CD14-positive monocyte (primary cell): Measurements from ENCODE around the gene RAD51D. TPM values are rescaled to one million over a fixed set of nuclear protein-coding genes. Genes with fewer than 3 reads are reported as not detected.

Experiments used
- DNase-seq, 3 donors: peaks; one replicate each; pipeline ENCODE4 v3.0.0-alpha.2; 2011 to 2022
- H2AFZ ChIP-seq: 2 replicates; pipeline ENCODE4 v1.6.0; 2012; ENCODE audit warnings: mild to moderate bottlenecking, low read depth, low read length, inconsistent platforms; ENCODE audit not compliant: insufficient read depth, poor library complexity, severe bottlenecking
- H3K27ac ChIP-seq, 2 donors: 1 replicate in 1 of 2; 2 replicates in 1 of 2; pipeline ENCODE4 v1.5.1; 2012 to 2013; ENCODE audit warnings: low read length in 2 of 2, control low read depth in 1 of 2, inconsistent platforms in 1 of 2, low read depth in 1 of 2, mild to moderate bottlenecking in 1 of 2
- H3K27me3 ChIP-seq, 2 donors: one replicate each; pipeline versions ENCODE4 v1.6.0 to v1.6.1; 2011 to 2013; ENCODE audit warnings: low read length in 2 of 2; ENCODE audit not compliant: control insufficient read depth in 2 of 2, insufficient read depth in 2 of 2
- H3K36me3 ChIP-seq, 2 donors: replicated peaks in 1 of 2; 1 replicate in 1 of 2; 2 replicates in 1 of 2; pipeline versions ENCODE4 v1.5.1 to v1.6.1; 2012 to 2013; ENCODE audit warnings: low read length in 2 of 2, control low read depth in 1 of 2, inconsistent platforms in 1 of 2, mild to moderate bottlenecking in 1 of 2; ENCODE audit not compliant: insufficient read depth in 2 of 2, control insufficient read depth in 1 of 2
- H3K4me1 ChIP-seq, 2 donors: 1 replicate in 1 of 2; 2 replicates in 1 of 2; pipeline versions ENCODE4 v1.5.1 to v1.6.1; 2012 to 2013; ENCODE audit warnings: low read length in 2 of 2, control low read depth in 1 of 2, inconsistent platforms in 1 of 2, mild to moderate bottlenecking in 1 of 2, moderate library complexity in 1 of 2; ENCODE audit not compliant: insufficient read depth in 2 of 2, control insufficient read depth in 1 of 2
- H3K4me2 ChIP-seq: replicated peaks from 2 replicates; pipeline ENCODE3; 2012; ENCODE audit warnings: low read length, moderate library complexity, mild to moderate bottlenecking; ENCODE audit not compliant: poor library complexity, severe bottlenecking; ENCODE audit errors: extremely low read depth
- H3K4me3 ChIP-seq, 3 experiments: fragments of 200-600 bp in 1 of 3; sonication (generic) in 1 of 3; replicated peaks in 1 of 3; 1 replicate in 2 of 3; 2 replicates in 1 of 3; pipeline ENCODE4 v1.5.1; 2011 to 2013; ENCODE audit warnings: low read length in 3 of 3, mild to moderate bottlenecking in 3 of 3, control low read depth in 2 of 3, low read depth in 2 of 3, inconsistent platforms in 1 of 3, moderate library complexity in 1 of 3
- H3K79me2 ChIP-seq: 2 replicates; pipeline ENCODE4 v1.6.0; 2012; ENCODE audit warnings: mild to moderate bottlenecking, control low read depth, inconsistent platforms, low read length, moderate library complexity; ENCODE audit not compliant: insufficient read depth
- H3K9ac ChIP-seq: 2 replicates; pipeline ENCODE4 v1.6.0; 2017; ENCODE audit warnings: low read length, mild to moderate bottlenecking; ENCODE audit not compliant: insufficient read depth, poor library complexity, severe bottlenecking
- H3K9me3 ChIP-seq, 2 donors: replicated peaks in 1 of 2; 1 replicate in 1 of 2; 2 replicates in 1 of 2; pipeline versions ENCODE4 v1.5.1 to v1.6.1; 2012 to 2013; ENCODE audit warnings: low read length in 2 of 2, control low read depth in 1 of 2; ENCODE audit not compliant: control insufficient read depth in 1 of 2, insufficient read depth in 1 of 2
- H4K20me1 ChIP-seq: 2 replicates; pipeline ENCODE4 v1.6.0; 2012; ENCODE audit warnings: mild to moderate bottlenecking, low read length, control low read depth, moderate library complexity; ENCODE audit not compliant: insufficient read depth
- H3K27ac Mint-ChIP-seq, 7 donors: one replicate each; pipeline ENCODE4 v1.8.0; 2020; ENCODE audit warnings: mild to moderate bottlenecking in 7 of 7, mixed read lengths in 7 of 7, moderate library complexity in 6 of 7, inconsistent platforms in 2 of 7
- H3K27me3 Mint-ChIP-seq, 3 donors: one replicate each; pipeline ENCODE4 v1.8.0; 2021 to 2022; ENCODE audit warnings: low read depth in 3 of 3, mild to moderate bottlenecking in 3 of 3, mixed read lengths in 3 of 3, moderate library complexity in 3 of 3, inconsistent platforms in 1 of 3
- H3K36me3 Mint-ChIP-seq, 2 donors: one replicate each; pipeline ENCODE4 v1.8.0; 2020; ENCODE audit warnings: mixed read lengths in 2 of 2, inconsistent platforms in 1 of 2, mild to moderate bottlenecking in 1 of 2
- H3K4me1 Mint-ChIP-seq: one replicate; pipeline ENCODE4 v1.8.0; 2020; ENCODE audit warnings: mild to moderate bottlenecking, mixed read lengths
- H3K4me3 Mint-ChIP-seq, 2 donors: one replicate each; pipeline ENCODE4 v1.8.0; 2020; ENCODE audit warnings: mild to moderate bottlenecking in 2 of 2, mixed read lengths in 2 of 2, moderate library complexity in 1 of 2
- H3K9me3 Mint-ChIP-seq, 7 donors: one replicate each; pipeline ENCODE4 v1.8.0; 2020 to 2022; ENCODE audit warnings: mixed read lengths in 7 of 7, mild to moderate bottlenecking in 6 of 7, moderate library complexity in 6 of 7, inconsistent platforms in 2 of 7
- WGBS: methylation state at CpG from one replicate; pipeline ENCODE4 v1.1.5; 2013; ENCODE audit warnings: missing lambda C conversion rate; ENCODE audit not compliant: insufficient coverage; 5-methylcytosine and 5-hydroxymethylcytosine counted together
- intact Hi-C, 2 donors: fragments of 100-400 bp; cut with micrococcal nuclease; formaldehyde crosslinking; loops; one replicate each; pipeline versions ENCODE4 v1.15.0 to v1.15.1; 2023
- polyA plus RNA-seq, 3 donors: library from polyadenylated mRNA; depleted of rRNA in 1 of 3; unstranded in 2 of 3; stranded (reverse) in 1 of 3; fragments of 300-500 nt in 2 of 3; fragments of >200 nt in 1 of 3; fragmentation: Illumina TruSeq in 2 of 3; gene quantifications; 1 replicate in 2 of 3; 2 replicates in 1 of 3; pipeline ENCODE4 v1.2.3, GENCODE V29; 2012 to 2021
- TF ChIP-seq, protein P1 (sequence below): fragments of 200-600 bp; IDR thresholded peaks from one replicate; pipeline ENCODE4 v1.8.0; 2022; ENCODE audit warnings: antibody characterized with exemption, mild to moderate bottlenecking

Gene RAD51D
- polyA plus RNA-seq, 3 donors = 4.4 to 6.9 (median 5.8) TPM

GRCh38 chr17:35147375-35147905, 27.8 kb upstream of the RAD51D start, which contains the start of gene UNC45B:
Gene UNC45B, plus strand, starts transcription at chr17:35147817. Its CDS starts 447 bp downstream, at chr17:35148264.
- Histone ChIP-seq H3K4me1 (peaks cover 0 to under 1% of the 10 kb centered on the region in 2 donors), H3K4me2 (no peak within 1 kb of the TSS), H2AFZ (no peak within 1 kb of the TSS), H3K27ac (no peak within 1 kb of the TSS), H3K27me3 (no peaks in the 10 kb centered on the region), H4K20me1 (no peaks in the 10 kb centered on the region), H3K9ac (no peak within 1 kb of the TSS), H3K9me3 (no peaks in the 10 kb centered on the region), H3K4me3 (no peak within 1 kb of the TSS), H3K36me3 (no peaks in the 10 kb centered on the region), H3K79me2 (no peaks in the 10 kb centered on the region)
- WGBS = 87% methylated on average over 3 of the region's 4 CpGs
- H3K4me1 Mint-ChIP-seq = peaks cover 1% of the 10 kb centered on the region
- H3K27ac Mint-ChIP-seq = peak within 1 kb of the TSS in 1 of 7 donors; percentile 57
- TF ChIP-seq, protein P1, sequence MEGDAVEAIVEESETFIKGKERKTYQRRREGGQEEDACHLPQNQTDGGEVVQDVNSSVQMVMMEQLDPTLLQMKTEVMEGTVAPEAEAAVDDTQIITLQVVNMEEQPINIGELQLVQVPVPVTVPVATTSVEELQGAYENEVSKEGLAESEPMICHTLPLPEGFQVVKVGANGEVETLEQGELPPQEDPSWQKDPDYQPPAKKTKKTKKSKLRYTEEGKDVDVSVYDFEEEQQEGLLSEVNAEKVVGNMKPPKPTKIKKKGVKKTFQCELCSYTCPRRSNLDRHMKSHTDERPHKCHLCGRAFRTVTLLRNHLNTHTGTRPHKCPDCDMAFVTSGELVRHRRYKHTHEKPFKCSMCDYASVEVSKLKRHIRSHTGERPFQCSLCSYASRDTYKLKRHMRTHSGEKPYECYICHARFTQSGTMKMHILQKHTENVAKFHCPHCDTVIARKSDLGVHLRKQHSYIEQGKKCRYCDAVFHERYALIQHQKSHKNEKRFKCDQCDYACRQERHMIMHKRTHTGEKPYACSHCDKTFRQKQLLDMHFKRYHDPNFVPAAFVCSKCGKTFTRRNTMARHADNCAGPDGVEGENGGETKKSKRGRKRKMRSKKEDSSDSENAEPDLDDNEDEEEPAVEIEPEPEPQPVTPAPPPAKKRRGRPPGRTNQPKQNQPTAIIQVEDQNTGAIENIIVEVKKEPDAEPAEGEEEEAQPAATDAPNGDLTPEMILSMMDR = no peak
- H3K27me3 Mint-ChIP-seq = peaks cover 5 to 10% (median 8%) of the 10 kb centered on the region in 3 donors
- H3K4me3 Mint-ChIP-seq = no peak within 1 kb of the TSS
- DNase-seq = no peak
- no peaks in the 10 kb centered on the region for H3K36me3 Mint-ChIP-seq
- peaks cover 0 to 3% (median 0%) of the 10 kb centered on the region in 7 donors for H3K9me3 Mint-ChIP-seq
- intact Hi-C loops = no loop called here

DNA sequence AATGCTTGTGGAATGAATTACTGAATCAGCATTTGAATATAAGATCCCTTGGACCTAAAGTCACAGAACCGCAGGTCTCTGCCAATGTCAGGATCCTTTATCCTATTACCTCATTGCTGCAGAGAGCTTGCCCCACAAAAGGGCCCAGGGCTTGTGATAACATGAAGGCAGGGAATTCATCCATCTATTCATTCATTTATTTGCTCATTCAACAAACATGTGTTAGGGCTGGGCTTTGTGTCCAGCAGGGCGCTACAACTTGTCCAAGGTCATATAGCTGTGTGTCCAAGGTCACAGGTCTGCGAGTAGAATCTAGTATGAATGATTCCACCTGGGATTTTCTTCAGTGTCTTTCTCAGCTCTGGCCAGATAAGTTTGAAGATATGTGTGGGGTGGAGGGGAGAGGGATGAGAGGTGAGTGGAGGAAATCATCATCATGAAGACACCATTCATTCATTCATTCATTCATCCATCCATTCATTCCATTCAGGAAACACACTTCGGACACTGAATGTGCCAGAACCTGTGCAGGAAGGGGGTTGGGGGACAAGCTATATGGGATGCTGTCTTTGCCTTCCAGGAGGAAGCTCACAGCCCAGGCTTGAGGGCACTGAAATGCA, 26.7 kb upstream of the RAD51D start:
- peaks cover 5% of the 10 kb centered on the region for H3K79me2 ChIP-seq
- no peak overlapping the region for H3K27ac Mint-ChIP-seq
- H3K36me3 ChIP-seq = no peaks in the 10 kb centered on the region
- H3K4me1 ChIP-seq = peaks cover 0 to 7% of the 10 kb centered on the region in 2 donors
- H3K9ac ChIP-seq = no peak overlapping the region
- DNase-seq = no peak
- no peak overlapping the region for H3K27ac ChIP-seq
- H3K4me1 Mint-ChIP-seq = peaks cover 5% of the 10 kb centered on the region
- no peak overlapping the region for H2AFZ ChIP-seq
- TF ChIP-seq, protein P1 = no peak
- no peaks in the 10 kb centered on the region for H4K20me1 ChIP-seq
- H3K36me3 Mint-ChIP-seq = no peaks in the 10 kb centered on the region
- H3K27me3 Mint-ChIP-seq = peaks cover 5 to 7% (median 5%) of the 10 kb centered on the region in 3 donors
- no peak overlapping the region for H3K4me3 ChIP-seq
- intact Hi-C loops = no loop called here
- no peak overlapping the region for H3K4me2 ChIP-seq
- no peaks in the 10 kb centered on the region for H3K9me3 ChIP-seq
- H3K4me3 Mint-ChIP-seq = no peak overlapping the region
- 94% methylated on average over 2 of the region's 4 CpGs for WGBS
- H3K27me3 ChIP-seq = no peaks in the 10 kb centered on the region
- peaks cover 0 to 3% (median 0%) of the 10 kb centered on the region in 7 donors for H3K9me3 Mint-ChIP-seq
